HepG2 (cell line): Measurements from ENCODE around the gene CLTA. TPM values are rescaled to one million over a fixed set of nuclear protein-coding genes. Genes with fewer than 3 reads are reported as not detected.

ENCODE experiments used
- ELF3 ChIP-seq: IDR thresholded peaks from 2 replicates; pipeline ENCODE4 v1.6.1; 2016; ENCODE audit warnings: missing genetic modification reagents, missing compliant biosample characterization
- HNF4A ChIP-seq: sonication (generic); formaldehyde crosslinking; IDR thresholded peaks from 2 replicates; pipeline ENCODE4 v1.4.0; 2020; ENCODE audit warnings: missing genetic modification reagents
- HNF4G ChIP-seq, 2 experiments: sonication (generic) in 1 of 2; formaldehyde crosslinking in 1 of 2; IDR thresholded peaks; 2 replicates each; pipeline versions ENCODE4 v1.4.0 to v1.6.1; 2011 to 2020; ENCODE audit warnings: borderline replicate concordance in 2 of 2, low read depth in 2 of 2, mild to moderate bottlenecking in 2 of 2, low read length in 1 of 2, missing genetic modification reagents in 1 of 2, moderate library complexity in 1 of 2
- JUNB ChIP-seq: sonication (generic); formaldehyde crosslinking; IDR thresholded peaks from 2 replicates; pipeline ENCODE4 v1.8.0; 2022; ENCODE audit warnings: missing genetic modification reagents, mild to moderate bottlenecking, borderline replicate concordance
- KDM3A ChIP-seq: IDR thresholded peaks from 2 replicates; pipeline ENCODE4 v1.6.1; 2018; ENCODE audit warnings: low read depth, missing compliant biosample characterization
- MEIS1 ChIP-seq: sonication (generic); formaldehyde crosslinking; IDR thresholded peaks from 2 replicates; pipeline ENCODE4 v1.9.0; 2021; ENCODE audit warnings: mild to moderate bottlenecking, missing genetic modification reagents, moderate library complexity, borderline replicate concordance
- MLLT10 ChIP-seq: sonication (generic); formaldehyde crosslinking; IDR thresholded peaks from 2 replicates; pipeline ENCODE4 v1.4.0; 2020; ENCODE audit warnings: missing genetic modification reagents
- MTA1 ChIP-seq: sonication (generic); formaldehyde crosslinking; IDR thresholded peaks from 2 replicates; pipeline ENCODE4 v1.4.0; 2020; ENCODE audit warnings: missing genetic modification reagents, mild to moderate bottlenecking, borderline replicate concordance
- ONECUT2 ChIP-seq: sonication (generic); formaldehyde crosslinking; IDR thresholded peaks from 2 replicates; pipeline ENCODE4 v1.4.0; 2020; ENCODE audit warnings: missing genetic modification reagents
- SMARCE1 ChIP-seq: fragments of 450-650 bp; IDR thresholded peaks from 2 replicates; pipeline ENCODE4 v1.6.1; 2017; ENCODE audit warnings: borderline replicate concordance
- SOX13 ChIP-seq, 3 experiments: fragments of 450-650 bp in 1 of 3; sonication (generic) in 1 of 3; formaldehyde crosslinking in 1 of 3; IDR thresholded peaks in 2 of 3; conservative IDR thresholded peaks in 1 of 3; 2 replicates each; pipeline versions ENCODE4 v1.5.0 to v1.6.1; 2016 to 2020; ENCODE audit warnings: antibody characterized with exemption in 1 of 3, mild to moderate bottlenecking in 1 of 3, missing compliant biosample characterization in 1 of 3, missing genetic modification reagents in 1 of 3, moderate library complexity in 1 of 3
- ZC3H13 ChIP-seq: sonication (generic); formaldehyde crosslinking; IDR thresholded peaks from 2 replicates; pipeline ENCODE4 v1.8.1; 2023; ENCODE audit warnings: mild to moderate bottlenecking, missing genetic modification reagents, moderate library complexity
- ZNF589 ChIP-seq: sonication (generic); formaldehyde crosslinking; conservative IDR thresholded peaks from 2 replicates; pipeline ENCODE4 v1.8.0; 2022; ENCODE audit warnings: mild to moderate bottlenecking, moderate library complexity, missing genetic modification reagents
- ZNF737 ChIP-seq: sonication (generic); formaldehyde crosslinking; IDR thresholded peaks from 2 replicates; pipeline ENCODE4 v1.5.0; 2020; ENCODE audit warnings: missing genetic modification reagents, mild to moderate bottlenecking, borderline replicate concordance
- ZSCAN21 ChIP-seq: sonication (generic); formaldehyde crosslinking; IDR thresholded peaks from 2 replicates; pipeline ENCODE4 v1.8.0; 2022; ENCODE audit warnings: mild to moderate bottlenecking, missing genetic modification reagents, moderate library complexity, borderline replicate concordance
- polyA plus RNA-seq, 8 experiments: library from polyadenylated mRNA; depleted of rRNA in 3 of 8; stranded (reverse) in 7 of 8; unstranded in 1 of 8; fragments of >200 nt; fragmentation: Illumina TruSeq in 4 of 8; extraction: Trizol in 4 of 8; gene quantifications; 2 replicates each; pipeline versions ENCODE4 v1.2.1 to v1.2.3, GENCODE V29; 2011 to 2016; ENCODE audit warnings: low read depth in 4 of 8, missing spikeins in 1 of 8, mixed read lengths in 1 of 8; ENCODE audit not compliant: insufficient read depth in 1 of 8
- total RNA-seq, 5 experiments: library from RNA; depleted of rRNA; stranded (reverse); fragments of >200 nt; fragmentation: Illumina TruSeq; extraction: Trizol; gene quantifications; 2 replicates each; pipeline ENCODE4 v1.2.3, GENCODE V29; 2016; ENCODE audit warnings: low read depth in 1 of 5
- TF ChIP-seq, protein P1 (sequence below): sonication (generic); formaldehyde crosslinking; IDR thresholded peaks from 2 replicates; pipeline ENCODE4 v1.4.0; 2020; ENCODE audit warnings: mild to moderate bottlenecking, missing genetic modification reagents
- TF ChIP-seq, protein P2 (sequence below): sonication (generic); formaldehyde crosslinking; IDR thresholded peaks from 2 replicates; pipeline ENCODE4 v1.5.1; 2020; ENCODE audit warnings: missing genetic modification reagents, mild to moderate bottlenecking, borderline replicate concordance
- TF ChIP-seq, protein P3 (sequence below): sonication (generic); formaldehyde crosslinking; IDR thresholded peaks from 2 replicates; pipeline ENCODE4 v1.8.0; 2023; ENCODE audit warnings: mild to moderate bottlenecking, missing genetic modification reagents
- TF ChIP-seq, protein P4 (sequence below): sonication (generic); formaldehyde crosslinking; IDR thresholded peaks from 2 replicates; pipeline ENCODE4 v1.4.0; 2020; ENCODE audit warnings: missing genetic modification reagents, borderline replicate concordance
- TF ChIP-seq, protein P5 (sequence below): IDR thresholded peaks from 2 replicates; pipeline ENCODE4 v1.6.1; 2016; ENCODE audit warnings: missing compliant biosample characterization, missing genetic modification reagents, borderline replicate concordance
- TF ChIP-seq, protein P6 (sequence below): sonication (generic); formaldehyde crosslinking; IDR thresholded peaks from 2 replicates; pipeline ENCODE4 v1.5.1; 2020; ENCODE audit warnings: missing genetic modification reagents, mild to moderate bottlenecking, borderline replicate concordance

The CLTA gene
- total and polyA plus RNA-seq, 2 of the 13 experiments (the other 11 are each of a cell fraction or from before 2014, with no cell fraction given) = 143 to 222 TPM

DNA sequence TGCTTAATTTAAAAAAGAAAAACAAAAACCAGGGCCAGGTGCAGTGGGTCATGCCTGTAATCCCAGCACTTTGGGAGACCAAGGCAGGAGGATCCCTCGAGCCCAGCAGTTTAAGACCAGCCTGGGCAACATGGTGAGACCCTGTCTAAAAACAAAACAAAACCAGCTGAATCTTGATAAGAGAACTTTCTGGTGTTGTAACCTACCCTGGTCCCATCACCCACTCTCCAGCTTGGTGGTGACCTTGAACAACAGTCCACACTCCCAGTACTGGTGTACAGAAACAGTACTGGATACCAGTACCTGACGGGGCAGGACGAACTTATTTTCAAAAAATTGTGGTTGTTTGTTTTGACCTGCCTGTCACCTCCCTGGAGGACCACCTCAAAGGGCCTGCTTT lies 30.9 kb downstream of the CLTA start (continued):
- TF ChIP-seq ZNF589 (CRISPR knock-in tag) (no peak), ELF3 (CRISPR knock-in tag) (no peak), ZNF737 (no peak), HNF4A (peak; percentile 52), MTA1 (CRISPR knock-in tag) (no peak), MEIS1 (no peak), ZC3H13 (CRISPR knock-in tag) (no peak), SMARCE1 (no peak), MLLT10 (no peak), ZSCAN21 (CRISPR knock-in tag) (peak; percentile 80), HNF4G (IDR thresholded peaks at IDR 0.05; ENCODE audit: borderline replicate concordance, low read depth, low read length) (0 out of 2 replicates have a peak, but pooled peaks have one; percentile 14), HNF4G (CRISPR knock-in tag; IDR thresholded peaks at IDR 0.05; ENCODE audit: borderline replicate concordance, low read depth) (no peak), ONECUT2 (CRISPR knock-in tag) (no peak), KDM3A (CRISPR knock-in tag) (no peak), SOX13 (IDR thresholded peaks at IDR 0.05) (no peak), SOX13 (CRISPR knock-in tag; conservative IDR thresholded peaks at IDR 0.05 in 1 of 2, IDR thresholded peaks at IDR 0.05 in 1 of 2) (peak in 1 of 2 experiments; percentile 22; a peak in 1 of 4 replicates), JUNB (no peak)
- TF ChIP-seq, protein P1, sequence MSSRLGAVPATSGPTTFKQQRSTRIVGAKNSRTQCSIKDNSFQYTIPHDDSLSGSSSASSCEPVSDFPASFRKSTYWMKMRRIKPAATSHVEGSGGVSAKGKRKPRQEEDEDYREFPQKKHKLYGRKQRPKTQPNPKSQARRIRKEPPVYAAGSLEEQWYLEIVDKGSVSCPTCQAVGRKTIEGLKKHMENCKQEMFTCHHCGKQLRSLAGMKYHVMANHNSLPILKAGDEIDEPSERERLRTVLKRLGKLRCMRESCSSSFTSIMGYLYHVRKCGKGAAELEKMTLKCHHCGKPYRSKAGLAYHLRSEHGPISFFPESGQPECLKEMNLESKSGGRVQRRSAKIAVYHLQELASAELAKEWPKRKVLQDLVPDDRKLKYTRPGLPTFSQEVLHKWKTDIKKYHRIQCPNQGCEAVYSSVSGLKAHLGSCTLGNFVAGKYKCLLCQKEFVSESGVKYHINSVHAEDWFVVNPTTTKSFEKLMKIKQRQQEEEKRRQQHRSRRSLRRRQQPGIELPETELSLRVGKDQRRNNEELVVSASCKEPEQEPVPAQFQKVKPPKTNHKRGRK = no peak
- TF ChIP-seq, protein P2, sequence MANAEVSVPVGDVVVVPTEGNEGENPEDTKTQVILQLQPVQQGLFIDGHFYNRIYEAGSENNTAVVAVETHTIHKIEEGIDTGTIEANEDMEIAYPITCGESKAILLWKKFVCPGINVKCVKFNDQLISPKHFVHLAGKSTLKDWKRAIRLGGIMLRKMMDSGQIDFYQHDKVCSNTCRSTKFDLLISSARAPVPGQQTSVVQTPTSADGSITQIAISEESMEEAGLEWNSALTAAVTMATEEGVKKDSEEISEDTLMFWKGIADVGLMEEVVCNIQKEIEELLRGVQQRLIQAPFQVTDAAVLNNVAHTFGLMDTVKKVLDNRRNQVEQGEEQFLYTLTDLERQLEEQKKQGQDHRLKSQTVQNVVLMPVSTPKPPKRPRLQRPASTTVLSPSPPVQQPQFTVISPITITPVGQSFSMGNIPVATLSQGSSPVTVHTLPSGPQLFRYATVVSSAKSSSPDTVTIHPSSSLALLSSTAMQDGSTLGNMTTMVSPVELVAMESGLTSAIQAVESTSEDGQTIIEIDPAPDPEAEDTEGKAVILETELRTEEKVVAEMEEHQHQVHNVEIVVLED (CRISPR knock-in tag) = no peak
- TF ChIP-seq, protein P3, sequence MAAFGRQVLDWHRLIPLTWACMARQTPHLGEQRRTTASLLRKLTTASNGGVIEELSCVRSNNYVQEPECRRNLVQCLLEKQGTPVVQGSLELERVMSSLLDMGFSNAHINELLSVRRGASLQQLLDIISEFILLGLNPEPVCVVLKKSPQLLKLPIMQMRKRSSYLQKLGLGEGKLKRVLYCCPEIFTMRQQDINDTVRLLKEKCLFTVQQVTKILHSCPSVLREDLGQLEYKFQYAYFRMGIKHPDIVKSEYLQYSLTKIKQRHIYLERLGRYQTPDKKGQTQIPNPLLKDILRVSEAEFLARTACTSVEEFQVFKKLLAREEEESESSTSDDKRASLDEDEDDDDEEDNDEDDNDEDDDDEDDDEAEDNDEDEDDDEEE (CRISPR knock-in tag) = no peak
- TF ChIP-seq, protein P4, sequence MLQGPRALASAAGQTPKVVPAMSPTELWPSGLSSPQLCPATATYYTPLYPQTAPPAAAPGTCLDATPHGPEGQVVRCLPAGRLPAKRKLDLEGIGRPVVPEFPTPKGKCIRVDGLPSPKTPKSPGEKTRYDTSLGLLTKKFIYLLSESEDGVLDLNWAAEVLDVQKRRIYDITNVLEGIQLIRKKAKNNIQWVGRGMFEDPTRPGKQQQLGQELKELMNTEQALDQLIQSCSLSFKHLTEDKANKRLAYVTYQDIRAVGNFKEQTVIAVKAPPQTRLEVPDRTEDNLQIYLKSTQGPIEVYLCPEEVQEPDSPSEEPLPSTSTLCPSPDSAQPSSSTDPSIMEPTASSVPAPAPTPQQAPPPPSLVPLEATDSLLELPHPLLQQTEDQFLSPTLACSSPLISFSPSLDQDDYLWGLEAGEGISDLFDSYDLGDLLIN (CRISPR knock-in tag) = no peak
- TF ChIP-seq, protein P5, sequence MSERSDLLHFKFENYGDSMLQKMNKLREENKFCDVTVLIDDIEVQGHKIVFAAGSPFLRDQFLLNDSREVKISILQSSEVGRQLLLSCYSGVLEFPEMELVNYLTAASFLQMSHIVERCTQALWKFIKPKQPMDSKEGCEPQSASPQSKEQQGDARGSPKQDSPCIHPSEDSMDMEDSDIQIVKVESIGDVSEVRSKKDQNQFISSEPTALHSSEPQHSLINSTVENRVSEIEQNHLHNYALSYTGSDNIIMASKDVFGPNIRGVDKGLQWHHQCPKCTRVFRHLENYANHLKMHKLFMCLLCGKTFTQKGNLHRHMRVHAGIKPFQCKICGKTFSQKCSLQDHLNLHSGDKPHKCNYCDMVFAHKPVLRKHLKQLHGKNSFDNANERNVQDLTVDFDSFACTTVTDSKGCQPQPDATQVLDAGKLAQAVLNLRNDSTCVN = no peak
- TF ChIP-seq, protein P6, sequence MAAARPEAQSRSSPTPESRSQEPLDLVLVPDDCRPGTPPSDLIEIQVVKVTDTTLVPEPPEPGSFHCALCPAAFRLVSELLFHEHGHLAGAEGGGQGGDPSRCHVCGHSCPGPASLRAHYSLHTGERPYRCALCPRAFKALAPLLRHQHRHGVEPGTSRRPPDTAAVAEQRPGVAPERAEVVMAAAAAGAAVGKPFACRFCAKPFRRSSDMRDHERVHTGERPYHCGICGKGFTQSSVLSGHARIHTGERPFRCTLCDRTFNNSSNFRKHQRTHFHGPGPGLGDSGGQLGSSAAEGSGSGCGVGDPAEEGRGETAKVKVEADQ (CRISPR knock-in tag) = no peak
